ENCODE measurements around the gene RGS10.

Gene RGS10

GRCh38 chr10:119501690-119502089, 40.8 kb downstream of the RGS10 start:
- no peaks in the 10 kb centered on the region for H3K9me3 ChIP-seq (ENCODE audit: insufficient read depth, low read depth, low read length)
- H3K4me1 ChIP-seq (ENCODE audit: insufficient read depth, low read length) = no peaks in the 10 kb centered on the region
- no peak overlapping the region for H3K27ac ChIP-seq (ENCODE audit: low read length)
- no peaks in the 10 kb centered on the region; the same call in 1 of the 2 replicates for H3K27me3 ChIP-seq (ENCODE audit: insufficient read depth, low read length)
- no peak overlapping the region for H3K9ac ChIP-seq (ENCODE audit: low read depth, low read length)
- H3K4me3 ChIP-seq (ENCODE audit: low read length) = no peak overlapping the region
- no peaks in the 10 kb centered on the region for H3K36me3 ChIP-seq (ENCODE audit: insufficient read depth, low read depth, low read length)

- no peak overlapping the region for H3K4me3 ChIP-seq (ENCODE audit: low read length)
- H3K9ac ChIP-seq (ENCODE audit: low read depth, low read length) = no peak overlapping the region
These were observed 41.7 kb downstream of the RGS10 start for GRCh38 chr10:119500821-119501220.

DNA sequence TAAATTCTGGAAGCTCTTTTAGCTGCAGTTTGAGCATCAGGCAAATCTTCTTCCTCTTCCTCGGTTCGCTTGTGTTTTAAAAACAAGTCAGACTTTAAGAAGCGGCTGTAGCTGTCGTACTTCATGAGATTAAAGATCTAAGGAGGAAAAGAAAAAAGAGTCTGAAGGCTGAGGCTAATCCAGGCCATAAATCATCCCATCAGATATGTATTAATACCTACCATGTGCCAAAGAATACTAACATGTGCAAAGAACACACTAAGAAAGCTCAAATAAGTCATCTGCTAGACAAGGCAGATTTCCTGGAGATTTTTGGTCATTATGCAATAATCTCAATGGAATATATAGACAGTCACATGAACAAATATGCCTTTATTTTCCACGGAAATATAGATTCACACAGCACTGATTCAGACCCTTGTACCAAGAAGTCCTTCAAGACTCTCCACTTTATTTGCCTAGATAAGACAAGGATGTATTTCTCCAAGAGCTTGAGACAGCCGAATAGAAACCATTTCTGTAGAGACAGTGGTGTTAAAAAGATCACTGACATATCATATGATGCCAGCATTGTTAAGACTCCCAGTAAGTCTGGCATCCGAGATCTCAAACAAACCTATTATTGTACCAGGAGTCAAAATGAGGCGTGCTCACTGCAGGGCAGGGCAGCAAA, 42.3 kb downstream of the RGS10 start:
- Histone ChIP-seq H3K9ac (ENCODE audit: low read depth, low read length) (no peak overlapping the region), H3K27ac (ENCODE audit: low read length) (no peak overlapping the region), H3K27me3 (ENCODE audit: insufficient read depth, low read length) (peaks cover 4% of the 10 kb centered on the region; the same call in 1 of the 2 replicates), H3K4me3 (ENCODE audit: low read length) (no peak overlapping the region), H3K9me3 (ENCODE audit: insufficient read depth, low read depth, low read length) (no peaks in the 10 kb centered on the region), H3K36me3 (ENCODE audit: insufficient read depth, low read depth, low read length) (no peaks in the 10 kb centered on the region), H3K4me1 (ENCODE audit: insufficient read depth, low read length) (no peaks in the 10 kb centered on the region)

More at GRCh38 chr10:119500821-119501220, 41.7 kb downstream of the RGS10 start:
- Histone ChIP-seq H3K27me3 (ENCODE audit: insufficient read depth, low read length) (no peaks in the 10 kb centered on the region; the same call in 1 of the 2 replicates), H3K9me3 (ENCODE audit: insufficient read depth, low read depth, low read length) (no peaks in the 10 kb centered on the region), H3K4me1 (ENCODE audit: insufficient read depth, low read length) (no peaks in the 10 kb centered on the region), H3K27ac (ENCODE audit: low read length) (no peak overlapping the region), H3K36me3 (ENCODE audit: insufficient read depth, low read depth, low read length) (no peaks in the 10 kb centered on the region)

DNA sequence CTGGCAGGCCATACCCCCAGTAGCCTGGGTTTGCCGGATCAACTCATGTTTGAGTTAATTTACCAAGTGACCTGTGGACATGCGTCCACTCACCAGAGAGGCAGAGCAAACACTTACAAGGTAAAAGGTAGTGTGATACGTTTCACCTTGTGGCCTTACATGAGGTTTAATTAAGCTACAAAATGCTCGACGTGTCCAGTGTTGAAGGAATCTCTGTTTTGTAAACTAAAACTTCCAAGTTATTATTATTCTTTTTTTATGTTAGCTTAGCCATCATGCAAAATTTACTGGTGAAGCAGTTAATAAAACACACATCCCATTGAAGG, 42.9 kb downstream of the RGS10 start:
- no peak overlapping the region for H3K4me3 ChIP-seq (ENCODE audit: low read length)
- no peak overlapping the region for H3K9ac ChIP-seq (ENCODE audit: low read depth, low read length)
- H3K27ac ChIP-seq (ENCODE audit: low read length) = no peak overlapping the region
- no peaks in the 10 kb centered on the region for H3K9me3 ChIP-seq (ENCODE audit: insufficient read depth, low read depth, low read length)
- no peaks in the 10 kb centered on the region for H3K36me3 ChIP-seq (ENCODE audit: insufficient read depth, low read depth, low read length)
- peaks cover 10% of the 10 kb centered on the region; the same call in 1 of the 2 replicates for H3K27me3 ChIP-seq (ENCODE audit: insufficient read depth, low read length)
- H3K4me1 ChIP-seq (ENCODE audit: insufficient read depth, low read length) = no peaks in the 10 kb centered on the region

DNA sequence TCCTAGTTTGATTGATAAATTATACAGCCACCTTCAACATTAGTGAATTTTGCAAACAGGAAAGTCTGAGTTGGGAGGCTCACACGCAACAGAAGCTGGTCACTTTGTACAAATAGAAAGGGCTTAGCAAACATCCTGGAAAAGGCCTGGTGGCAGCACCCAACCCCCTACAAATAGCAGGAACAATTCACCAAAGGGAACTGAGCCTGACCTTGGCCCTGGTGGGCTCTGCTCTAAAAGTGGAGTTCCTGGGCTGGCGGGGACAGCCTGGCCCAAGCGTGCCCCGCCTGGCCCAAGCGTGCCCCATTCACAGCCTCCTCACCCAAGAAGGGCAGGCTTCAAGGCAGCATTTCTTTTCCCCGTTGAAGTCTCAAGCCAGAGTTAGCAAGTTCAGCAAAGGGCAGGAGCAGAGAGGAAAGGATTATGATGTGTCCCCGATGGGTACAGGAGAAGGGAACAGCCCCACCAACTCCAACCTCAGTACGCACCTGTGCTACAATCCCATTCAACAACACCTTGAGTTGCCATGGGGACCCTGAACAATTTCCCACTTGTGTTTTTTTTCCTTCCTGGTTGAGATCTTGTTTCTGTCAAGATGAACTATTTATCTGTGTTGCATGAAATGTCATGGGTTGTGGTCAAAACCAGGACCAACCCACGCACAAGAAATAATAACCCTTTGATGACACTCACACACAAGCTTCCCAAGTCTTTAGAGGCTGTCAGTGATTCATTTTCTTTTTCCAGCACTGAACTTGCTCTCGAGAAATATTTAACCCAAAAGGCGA, 43.4 kb downstream of the RGS10 start:
- H3K4me3 ChIP-seq (ENCODE audit: low read length) = no peak overlapping the region
- H3K36me3 ChIP-seq (ENCODE audit: insufficient read depth, low read depth, low read length) = no peaks in the 10 kb centered on the region
- H3K27ac ChIP-seq (ENCODE audit: low read length) = no peak overlapping the region
- H3K9ac ChIP-seq (ENCODE audit: low read depth, low read length) = no peak overlapping the region
- no peaks in the 10 kb centered on the region for H3K9me3 ChIP-seq (ENCODE audit: insufficient read depth, low read depth, low read length)
- peaks cover 11% of the 10 kb centered on the region; the same call in 1 of the 2 replicates for H3K27me3 ChIP-seq (ENCODE audit: insufficient read depth, low read length)
- H3K4me1 ChIP-seq (ENCODE audit: insufficient read depth, low read length) = no peaks in the 10 kb centered on the region

- Histone ChIP-seq H3K4me3 (ENCODE audit: low read length) (no peak overlapping the region), H3K36me3 (ENCODE audit: insufficient read depth, low read depth, low read length) (no peaks in the 10 kb centered on the region), H3K9ac (ENCODE audit: low read depth, low read length) (no peak overlapping the region), H3K27ac (ENCODE audit: low read length) (no peak overlapping the region), H3K9me3 (ENCODE audit: insufficient read depth, low read depth, low read length) (no peaks in the 10 kb centered on the region), H3K27me3 (ENCODE audit: insufficient read depth, low read length) (peaks cover 11% of the 10 kb centered on the region; the same call in 1 of the 2 replicates), H3K4me1 (ENCODE audit: insufficient read depth, low read length) (no peaks in the 10 kb centered on the region)
These were observed 45.3 kb downstream of the RGS10 start for GRCh38 chr10:119497243-119497642.

DNA sequence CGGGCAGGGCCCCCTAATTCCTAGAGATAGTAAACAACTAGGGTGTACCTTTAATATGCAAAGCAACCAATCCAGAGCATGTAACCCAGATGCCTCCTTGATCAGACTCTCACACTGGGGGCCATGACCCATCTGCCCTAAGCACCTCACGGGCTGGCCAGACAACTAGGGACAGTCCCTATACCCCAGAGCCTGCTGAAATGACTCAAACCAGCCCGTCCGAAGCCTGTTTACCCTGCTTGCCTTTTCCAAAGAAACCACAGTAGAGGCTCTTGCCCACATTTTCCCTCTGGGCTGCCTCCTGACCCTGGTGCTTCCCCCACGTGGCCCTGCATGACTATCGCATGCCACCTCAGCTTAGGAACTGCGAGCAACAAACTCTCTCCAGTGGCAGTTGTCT, 46.2 kb downstream of the RGS10 start:
- H3K27ac ChIP-seq (ENCODE audit: low read length) = no peak overlapping the region
- no peak overlapping the region for H3K9ac ChIP-seq (ENCODE audit: low read depth, low read length)
- H3K9me3 ChIP-seq (ENCODE audit: insufficient read depth, low read depth, low read length) = no peaks in the 10 kb centered on the region
- peaks cover 15% of the 10 kb centered on the region; the same call in 1 of the 2 replicates for H3K27me3 ChIP-seq (ENCODE audit: insufficient read depth, low read length)
- H3K4me1 ChIP-seq (ENCODE audit: insufficient read depth, low read length) = no peaks in the 10 kb centered on the region
- no peak overlapping the region for H3K4me3 ChIP-seq (ENCODE audit: low read length)
- no peaks in the 10 kb centered on the region for H3K36me3 ChIP-seq (ENCODE audit: insufficient read depth, low read depth, low read length)

GRCh38 chr10:119495545-119495944, 47.0 kb downstream of the RGS10 start:
- no peak overlapping the region for H3K9ac ChIP-seq (ENCODE audit: low read depth, low read length)
- H3K27ac ChIP-seq (ENCODE audit: low read length) = no peak overlapping the region
- H3K4me3 ChIP-seq (ENCODE audit: low read length) = no peak overlapping the region
- H3K27me3 ChIP-seq (ENCODE audit: insufficient read depth, low read length) = peaks cover 15% of the 10 kb centered on the region; the same call in 1 of the 2 replicates
- H3K4me1 ChIP-seq (ENCODE audit: insufficient read depth, low read length) = no peaks in the 10 kb centered on the region
- H3K36me3 ChIP-seq (ENCODE audit: insufficient read depth, low read depth, low read length) = no peaks in the 10 kb centered on the region
- no peaks in the 10 kb centered on the region for H3K9me3 ChIP-seq (ENCODE audit: insufficient read depth, low read depth, low read length)

DNA sequence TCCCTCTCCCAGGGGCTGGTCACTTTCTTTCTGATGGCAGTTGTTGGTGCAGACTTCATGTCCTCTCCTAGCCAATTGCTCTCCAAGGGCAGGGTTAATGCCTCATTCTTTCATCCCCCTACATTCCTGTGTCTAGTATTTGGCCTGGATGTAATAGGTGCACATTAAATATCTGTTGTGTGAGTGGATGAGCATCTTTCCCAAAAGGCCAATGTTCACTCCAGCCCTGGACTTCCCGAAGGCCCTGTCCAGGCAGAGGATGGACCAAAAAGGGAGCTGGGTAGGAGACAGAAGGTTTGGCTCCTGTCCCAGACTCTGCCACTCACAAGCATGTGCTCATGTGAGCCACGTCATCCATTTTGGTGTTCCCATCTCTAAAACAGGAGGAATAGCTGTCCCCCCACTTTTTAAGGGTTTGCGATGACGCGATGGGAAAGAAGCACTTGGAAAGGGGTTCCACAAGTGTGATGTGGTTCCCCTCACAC, 47.5 kb downstream of the RGS10 start:
- H3K9me3 ChIP-seq (ENCODE audit: insufficient read depth, low read depth, low read length) = no peaks in the 10 kb centered on the region
- H3K4me1 ChIP-seq (ENCODE audit: insufficient read depth, low read length) = no peaks in the 10 kb centered on the region
- H3K4me3 ChIP-seq (ENCODE audit: low read length) = no peak overlapping the region
- no peaks in the 10 kb centered on the region for H3K36me3 ChIP-seq (ENCODE audit: insufficient read depth, low read depth, low read length)
- H3K9ac ChIP-seq (ENCODE audit: low read depth, low read length) = no peak overlapping the region
- H3K27me3 ChIP-seq (ENCODE audit: insufficient read depth, low read length) = peaks cover 15% of the 10 kb centered on the region; the same call in 1 of the 2 replicates
- no peak overlapping the region for H3K27ac ChIP-seq (ENCODE audit: low read length)

GRCh38 chr10:119494236-119495020, 48.1 kb downstream of the RGS10 start:
- no peaks in the 10 kb centered on the region for H3K9me3 ChIP-seq (ENCODE audit: insufficient read depth, low read depth, low read length)
- no peak overlapping the region for H3K27ac ChIP-seq (ENCODE audit: low read length)
- H3K4me3 ChIP-seq (ENCODE audit: low read length) = no peak overlapping the region
- no peaks in the 10 kb centered on the region for H3K4me1 ChIP-seq (ENCODE audit: insufficient read depth, low read length)
- peaks cover 15% of the 10 kb centered on the region; the same call in 1 of the 2 replicates for H3K27me3 ChIP-seq (ENCODE audit: insufficient read depth, low read length)
- no peaks in the 10 kb centered on the region for H3K36me3 ChIP-seq (ENCODE audit: insufficient read depth, low read depth, low read length)
- no peak overlapping the region for H3K9ac ChIP-seq (ENCODE audit: low read depth, low read length)

DNA sequence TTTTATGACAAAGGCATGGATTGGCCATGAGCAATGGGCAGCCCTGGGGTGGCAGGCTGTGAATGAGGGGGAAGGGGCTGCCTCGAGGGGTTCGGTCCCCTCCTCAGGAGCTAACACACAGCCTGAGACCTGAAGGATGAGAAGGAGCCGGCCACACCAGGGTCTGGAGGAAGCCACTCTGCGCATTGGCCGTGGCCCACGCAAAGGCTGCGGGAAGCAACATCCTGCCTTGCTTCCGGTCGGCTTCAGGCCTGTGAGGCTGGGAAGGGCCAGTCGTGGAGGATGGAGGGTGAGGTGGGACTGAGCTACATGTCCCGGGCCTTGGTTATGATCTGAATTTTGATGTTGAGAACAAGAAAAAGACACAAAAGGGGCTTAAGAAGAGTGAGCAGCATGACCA, 49.4 kb downstream of the RGS10 start:
- Histone ChIP-seq H3K4me1 (ENCODE audit: insufficient read depth, low read length) (no peaks in the 10 kb centered on the region), H3K9ac (ENCODE audit: low read depth, low read length) (no peak overlapping the region), H3K4me3 (ENCODE audit: low read length) (no peak overlapping the region), H3K27me3 (ENCODE audit: insufficient read depth, low read length) (peaks cover 20% of the 10 kb centered on the region; the same call in 1 of the 2 replicates), H3K36me3 (ENCODE audit: insufficient read depth, low read depth, low read length) (no peaks in the 10 kb centered on the region), H3K9me3 (ENCODE audit: insufficient read depth, low read depth, low read length) (no peaks in the 10 kb centered on the region), H3K27ac (ENCODE audit: low read length) (no peak overlapping the region)
